ENCODE data around the gene TMIGD1. TPM values are rescaled to one million over a fixed set of nuclear protein-coding genes. Genes with fewer than 3 reads are reported as not detected.

The TMIGD1 gene
- total RNA-seq, 1 donor = not detected

GRCh38 chr17:30378825-30379302 lies 45.0 kb upstream of the TMIGD1 start, which contains the start of gene CPD:
Gene CPD, plus strand, starts transcription at chr17:30378927. Its CDS starts 54 bp downstream, at chr17:30378981.
- peak within 1 kb of the TSS; percentile 78 for H3K4me3 ChIP-seq (ENCODE audit: low read depth, low read length)
- no peak for TF ChIP-seq CTCF (IDR thresholded peaks at IDR 0.05; ENCODE audit: insufficient read depth, low read depth, low read length)
- peak; percentile 94 for DNase-seq (ENCODE audit: low read depth)

- no peak for DNase-seq (ENCODE audit: low read depth)
- peak overlapping the region; percentile 78 for H3K4me3 ChIP-seq (ENCODE audit: low read depth, low read length)
- TF ChIP-seq CTCF (IDR thresholded peaks at IDR 0.05; ENCODE audit: insufficient read depth, low read depth, low read length) = no peak
These were observed 44.5 kb upstream of the TMIGD1 start for GRCh38 chr17:30378241-30378824.

- DNase-seq (ENCODE audit: low read depth) = no peak
- no peak for TF ChIP-seq CTCF (IDR thresholded peaks at IDR 0.05; ENCODE audit: insufficient read depth, low read depth, low read length)
- peak overlapping the region; percentile 78 for H3K4me3 ChIP-seq (ENCODE audit: low read depth, low read length)
These were observed 43.9 kb upstream of the TMIGD1 start for GRCh38 chr17:30377574-30378240.

- DNase-seq (ENCODE audit: low read depth) = peak; percentile 90
- TF ChIP-seq CTCF (IDR thresholded peaks at IDR 0.05; ENCODE audit: insufficient read depth, low read depth, low read length) = no peak
- H3K4me3 ChIP-seq (ENCODE audit: low read depth, low read length) = peak overlapping the region; percentile 12
These were observed 43.0 kb upstream of the TMIGD1 start for GRCh38 chr17:30376621-30377452.

GRCh38 chr17:30375661-30376060 lies 41.8 kb upstream of the TMIGD1 start:
- no peak overlapping the region for H3K4me3 ChIP-seq (ENCODE audit: low read depth, low read length)
- TF ChIP-seq CTCF (IDR thresholded peaks at IDR 0.05; ENCODE audit: insufficient read depth, low read depth, low read length) = no peak
- peak; percentile 28 for DNase-seq (ENCODE audit: low read depth)

GRCh38 chr17:30372755-30373154 lies 38.9 kb upstream of the TMIGD1 start:
- DNase-seq (ENCODE audit: low read depth) = no peak
- no peak for TF ChIP-seq CTCF (IDR thresholded peaks at IDR 0.05; ENCODE audit: insufficient read depth, low read depth, low read length)
- H3K4me3 ChIP-seq (ENCODE audit: low read depth, low read length) = no peak overlapping the region

Data from fibroblast of villous mesenchyme (primary cell).